GM18526 (cell line): ENCODE results near the gene UBE2E2.

Source experiments
- POLR2A ChIP-seq: IDR thresholded peaks from 3 replicates; pipeline ENCODE4 v1.6.1; 2011; ENCODE audit not compliant: insufficient read length; ENCODE audit errors: extremely low read depth

UBE2E2 gene

DNA sequence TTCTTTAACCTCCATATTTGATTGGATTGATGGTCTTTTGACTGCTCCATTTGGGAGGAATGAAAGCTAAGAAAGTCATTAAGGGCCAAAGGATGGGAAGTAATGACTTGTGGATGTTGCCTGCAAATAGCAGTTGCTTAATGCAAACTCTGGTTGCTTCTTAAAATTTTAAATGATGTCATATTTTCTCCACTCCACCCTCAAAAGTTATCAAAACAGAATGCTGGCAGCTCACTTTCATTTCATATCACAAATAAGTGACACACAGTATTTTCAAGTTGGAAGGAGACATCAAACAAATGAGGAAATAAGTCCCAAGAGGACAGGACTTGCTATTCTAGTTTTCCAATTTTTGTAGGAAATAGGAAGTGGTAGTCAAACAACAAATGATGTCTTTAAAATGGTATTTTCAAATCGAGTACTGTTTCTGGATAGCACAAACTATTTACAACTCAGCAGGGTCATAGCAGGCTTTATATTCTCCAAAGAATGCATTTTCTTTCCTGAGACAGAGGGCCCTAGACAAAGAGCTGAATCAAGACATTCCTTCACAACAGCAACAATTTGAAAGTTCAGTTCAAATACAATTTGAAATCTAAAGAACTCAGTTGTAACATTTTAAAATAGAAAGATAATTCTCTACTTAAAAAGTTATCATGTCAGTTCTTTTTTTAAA lies 437.5 kb downstream of the UBE2E2 start:
- TF ChIP-seq POLR2A, result no peak
